K562 (cell line): Measurements from ENCODE around the gene KMO. TPM values are rescaled to one million over a fixed set of nuclear protein-coding genes. Genes with fewer than 3 reads are reported as not detected.

ENCODE experiments used
- ATF7 ChIP-seq: fragments of 450-650 bp; IDR thresholded peaks from 2 replicates; pipeline ENCODE4 v1.7.1; 2014; ENCODE audit warnings: mild to moderate bottlenecking, moderate library complexity
- BHLHE40 ChIP-seq: IDR thresholded peaks from 2 replicates; pipeline ENCODE4 v1.6.1; 2011; ENCODE audit warnings: low read length, improper control_type of control experiment
- BRF1 ChIP-seq: IDR thresholded peaks from 3 replicates; pipeline ENCODE4 v1.6.1; 2011; ENCODE audit warnings: borderline replicate concordance, mild to moderate bottlenecking; ENCODE audit not compliant: insufficient read length; ENCODE audit errors: extremely low read depth
- C11orf30 ChIP-seq: fragments of 450-650 bp; IDR thresholded peaks from 2 replicates; pipeline ENCODE4 v1.6.1; 2016; ENCODE audit warnings: low read depth, mild to moderate bottlenecking
- CBFA2T3 ChIP-seq: fragments of 450-650 bp; IDR thresholded peaks from 2 replicates; pipeline ENCODE4 v1.6.1; 2017
- DACH1 ChIP-seq: fragments of 450-650 bp; IDR thresholded peaks from 2 replicates; pipeline ENCODE4 v1.6.1; 2018; ENCODE audit not compliant: partially characterized antibody
- ELF2 ChIP-seq: fragments of 250-450 bp; sonication (Bioruptor Pico); IDR thresholded peaks from 2 replicates; pipeline ENCODE4 v1.5.0; 2021; ENCODE audit warnings: mild to moderate bottlenecking
- ETV1 ChIP-seq: fragments of 450-650 bp; conservative IDR thresholded peaks from 2 replicates; pipeline ENCODE4 v1.6.1; 2016; ENCODE audit warnings: missing genetic modification characterization, control low read depth, low read depth, missing compliant biosample characterization
- FOXA1 ChIP-seq: fragments of 450-650 bp; IDR thresholded peaks from 2 replicates; pipeline ENCODE4 v1.6.1; 2016; ENCODE audit warnings: mild to moderate bottlenecking, borderline replicate concordance
- HSF4 ChIP-seq: fragments of 250-450 bp; sonication (Bioruptor Pico); IDR thresholded peaks from 2 replicates; pipeline ENCODE4 v2.1.2; 2022; ENCODE audit warnings: mild to moderate bottlenecking, moderate library complexity, borderline replicate concordance
- KAT8 ChIP-seq: fragments of 450-650 bp; IDR thresholded peaks from 2 replicates; pipeline ENCODE4 v1.6.1; 2016; ENCODE audit warnings: low read depth, mild to moderate bottlenecking
- MLLT1 ChIP-seq, 2 experiments: fragments of 450-650 bp; IDR thresholded peaks; 2 replicates each; pipeline ENCODE4 v1.6.1; 2016
- NBN ChIP-seq: fragments of 450-650 bp; IDR thresholded peaks from 2 replicates; pipeline ENCODE4 v1.6.1; 2016; ENCODE audit warnings: low read depth, mild to moderate bottlenecking
- SNRNP70 ChIP-seq: fragments of 200-400 bp; formaldehyde crosslinking; optimal IDR thresholded peaks from 2 replicates; pipeline ENCODE3; 2017; ENCODE audit warnings: low read depth, low read length
- SP1 ChIP-seq: sonication (generic); formaldehyde crosslinking; IDR thresholded peaks from 2 replicates; pipeline ENCODE4 v1.8.1; 2022; ENCODE audit warnings: mild to moderate bottlenecking, missing genetic modification reagents
- TBP ChIP-seq: optimal IDR thresholded peaks from 2 replicates; pipeline ENCODE3; 2011; ENCODE audit warnings: low read depth, low read length, improper control_type of control experiment
- TCF15 ChIP-seq: fragments of 250-450 bp; sonication (Bioruptor Pico); IDR thresholded peaks from 2 replicates; pipeline ENCODE4 v1.8.0; 2022; ENCODE audit warnings: moderate library complexity, mild to moderate bottlenecking, inconsistent platforms
- UBTF ChIP-seq, 2 experiments: IDR thresholded peaks; 2 replicates each; pipeline ENCODE4 v1.6.1; 2012; ENCODE audit warnings: improper control_type of control experiment in 2 of 2, low read depth in 2 of 2, low read length in 2 of 2, borderline replicate concordance in 1 of 2
- WHSC1 ChIP-seq: IDR thresholded peaks from one replicate; pipeline ENCODE4 v1.6.1; 2012; ENCODE audit warnings: low read length, control low read depth, inconsistent platforms
- ZKSCAN3 ChIP-seq: fragments of 250-450 bp; sonication (Bioruptor Pico); IDR thresholded peaks from 2 replicates; pipeline ENCODE4 v1.4.0; 2020
- ZNF253 ChIP-seq: fragments of 250-450 bp; sonication (Bioruptor Pico); conservative IDR thresholded peaks from 2 replicates; pipeline ENCODE4 v1.6.1; 2021; ENCODE audit warnings: mild to moderate bottlenecking
- ZNF280B ChIP-seq: fragments of 250-450 bp; sonication (Bioruptor Pico); IDR thresholded peaks from 2 replicates; pipeline ENCODE4 v1.5.1; 2021; ENCODE audit warnings: mild to moderate bottlenecking
- ZNF347 ChIP-seq: fragments of 450-650 bp; formaldehyde crosslinking; IDR thresholded peaks from 2 replicates; pipeline ENCODE4 v1.4.0; 2020; ENCODE audit warnings: low read depth, mild to moderate bottlenecking, moderate library complexity
- polyA plus RNA-seq, 8 experiments: library from polyadenylated mRNA; depleted of rRNA in 4 of 8; stranded (reverse) in 5 of 8; unstranded in 3 of 8; fragments of >200 nt; fragmentation: Nextera tagmentation in 2 of 8; fragmentation: Illumina TruSeq in 1 of 8; extraction: Ambion mirVana in 2 of 8; extraction: Trizol in 1 of 8; gene quantifications; 2 replicates each; pipeline versions ENCODE4 v1.2.1 to v1.2.3, GENCODE V29; 2011 to 2014; ENCODE audit warnings: inconsistent platforms in 1 of 8, missing spikeins in 1 of 8
- total RNA-seq, 7 experiments: library from RNA; depleted of rRNA in 6 of 7; stranded (reverse); fragments of >200 nt in 6 of 7; fragmentation: Illumina TruSeq in 2 of 7; extraction: Trizol in 2 of 7; gene quantifications; 2 replicates each; pipeline versions ENCODE4 v1.2.1 to v1.2.3, GENCODE V29; 2011 to 2021; ENCODE audit warnings: low replicate concordance in 1 of 7

Gene KMO
- total and polyA plus RNA-seq, 9 of the 15 experiments (the other 6 are each of a cell fraction or from before 2014, with no cell fraction given), result 0.01 to 0.11 (median 0.01) TPM; not detected in 6

GRCh38 chr1:241551759-241552638 lies 19.8 kb downstream of the KMO start (continued):
- TF ChIP-seq SNRNP70 (no peak), HSF4 (no peak), SP1 (0 out of 2 replicates have a peak, but pooled peaks have one; percentile 51), BHLHE40 (peak; percentile 12; the same call in 1 of the 2 replicates), NBN (peak; percentile 95), ATF7 (peak; percentile 82), KAT8 (no peak), FOXA1 (no peak), BRF1 (no peak), ZNF347 (CRISPR knock-in tag) (no peak), WHSC1 (no peak), DACH1 (peak; percentile 16), TBP (peak; percentile 33), TCF15 (CRISPR knock-in tag) (no peak), UBTF (IDR thresholded peaks at IDR 0.05; ENCODE audit: borderline replicate concordance in 1 of 2, low read depth in 2 of 2, low read length in 2 of 2) (no peak), CBFA2T3 (peak; percentile 71), ZKSCAN3 (CRISPR knock-in tag) (no peak), MLLT1 (IDR thresholded peaks at IDR 0.05) (peak in 1 of 2 experiments; percentile 65; a peak in 1 of 4 replicates), ZNF253 (no peak), ELF2 (CRISPR knock-in tag) (no peak), C11orf30 (0 out of 2 replicates have a peak, but pooled peaks have one; percentile 44), ETV1 (tag) (0 out of 2 replicates have a peak, but pooled peaks have one; percentile 16), ZNF280B (no peak)
